Midbrain (tissue), 1 donor: ENCODE measurements around the gene CDK10.
"Not testable (repeated sequence)": the region's sequence is repeated elsewhere in the genome, so short reads cannot be mapped to it uniquely, and the experiment has no call there.

Experiments used
- DNase-seq: peaks from one replicate; lab custom pipeline; 2025; lab: John Stamatoyannopoulos, UW

CDK10 gene

GRCh38 chr16:89695875-89696669, 9.6 kb downstream of the CDK10 start:
- DNase-seq: no peak

GRCh38 chr16:89696670-89697128, 10.2 kb downstream of the CDK10 start:
- no peak for DNase-seq

DNA sequence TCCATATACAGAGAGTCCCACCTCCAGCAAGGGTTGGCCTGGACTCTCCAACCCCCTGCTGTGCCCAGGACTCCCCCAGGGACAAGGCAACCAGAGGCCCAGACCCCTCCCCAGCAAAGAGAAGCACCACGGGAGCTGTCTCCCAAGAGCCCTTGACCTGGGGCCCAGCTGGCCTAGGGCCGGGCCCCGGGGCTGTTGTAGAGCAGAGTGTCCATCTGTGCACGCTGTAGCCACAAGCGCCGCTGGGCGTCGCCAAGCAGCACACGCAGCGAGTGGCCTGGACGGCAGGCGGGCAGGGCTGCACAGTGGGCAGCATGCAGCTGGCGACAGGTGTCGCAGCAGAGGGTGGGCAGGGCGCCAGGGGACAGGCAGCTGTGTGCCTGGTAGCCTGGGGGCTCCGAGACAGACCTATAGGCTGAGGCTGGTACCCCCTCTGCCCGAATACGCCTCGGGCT, 10.7 kb downstream of the CDK10 start:
- DNase-seq: no peak

- DNase-seq: no peak
Observed at GRCh38 chr16:89697616-89698331, 11.3 kb downstream of the CDK10 start.

GRCh38 chr16:89698717-89699116, 12.2 kb downstream of the CDK10 start:
- DNase-seq: not testable (repeated sequence)

DNA sequence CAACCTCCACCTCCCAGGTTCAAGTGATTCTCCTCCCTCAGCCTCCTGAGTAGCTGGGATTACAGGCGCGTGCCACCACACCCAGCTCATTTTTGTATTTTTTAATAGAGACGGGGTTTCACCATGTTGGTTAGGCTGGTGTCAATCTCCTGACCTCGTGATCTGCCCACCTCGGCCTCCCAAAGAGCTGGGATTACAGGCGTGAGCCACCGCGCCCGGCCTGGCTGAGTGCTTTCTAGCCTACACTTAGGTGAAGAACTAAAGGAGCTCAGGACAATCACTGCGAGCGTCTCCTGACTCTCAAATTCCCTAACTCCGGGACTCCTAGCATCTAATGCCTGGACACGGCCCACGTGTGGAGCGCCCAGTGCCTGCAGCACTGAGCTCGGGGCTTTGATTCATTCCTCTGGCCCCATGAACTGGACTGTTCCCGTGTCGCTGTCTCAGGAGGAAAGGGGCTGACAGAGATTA, 13.2 kb downstream of the CDK10 start:
- not testable (repeated sequence) for DNase-seq

DNA sequence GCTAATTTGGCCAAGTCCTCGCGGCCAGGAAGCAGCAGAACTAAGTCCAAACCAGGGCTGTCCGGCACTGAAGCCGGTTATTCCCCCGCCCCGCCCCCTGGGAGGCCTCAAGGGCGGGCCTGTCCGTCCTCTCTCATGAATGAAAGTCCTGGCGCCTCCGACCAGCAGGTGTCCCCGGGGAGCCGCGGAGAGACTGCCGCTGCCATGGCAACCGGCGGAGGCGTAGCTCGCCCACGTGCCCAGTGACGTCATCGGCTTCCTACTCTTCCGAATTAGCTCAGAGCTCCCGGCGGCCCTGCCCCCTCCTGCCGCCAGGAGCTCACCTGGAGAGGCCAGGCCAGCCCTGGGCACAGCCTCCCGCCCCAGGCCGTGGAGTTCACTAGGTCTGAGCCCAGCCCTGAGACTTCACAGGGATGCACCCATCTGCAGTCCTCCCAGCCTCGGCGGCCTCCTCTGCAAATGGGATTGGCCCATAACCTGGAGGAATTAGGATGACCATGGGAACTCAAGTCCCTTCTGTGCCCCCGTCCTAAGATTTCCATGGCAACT, 13.7 kb downstream of the CDK10 start:
- DNase-seq: peak; percentile 97

- no peak for DNase-seq
Observed at GRCh38 chr16:89700649-89701424, 14.3 kb downstream of the CDK10 start.

DNA sequence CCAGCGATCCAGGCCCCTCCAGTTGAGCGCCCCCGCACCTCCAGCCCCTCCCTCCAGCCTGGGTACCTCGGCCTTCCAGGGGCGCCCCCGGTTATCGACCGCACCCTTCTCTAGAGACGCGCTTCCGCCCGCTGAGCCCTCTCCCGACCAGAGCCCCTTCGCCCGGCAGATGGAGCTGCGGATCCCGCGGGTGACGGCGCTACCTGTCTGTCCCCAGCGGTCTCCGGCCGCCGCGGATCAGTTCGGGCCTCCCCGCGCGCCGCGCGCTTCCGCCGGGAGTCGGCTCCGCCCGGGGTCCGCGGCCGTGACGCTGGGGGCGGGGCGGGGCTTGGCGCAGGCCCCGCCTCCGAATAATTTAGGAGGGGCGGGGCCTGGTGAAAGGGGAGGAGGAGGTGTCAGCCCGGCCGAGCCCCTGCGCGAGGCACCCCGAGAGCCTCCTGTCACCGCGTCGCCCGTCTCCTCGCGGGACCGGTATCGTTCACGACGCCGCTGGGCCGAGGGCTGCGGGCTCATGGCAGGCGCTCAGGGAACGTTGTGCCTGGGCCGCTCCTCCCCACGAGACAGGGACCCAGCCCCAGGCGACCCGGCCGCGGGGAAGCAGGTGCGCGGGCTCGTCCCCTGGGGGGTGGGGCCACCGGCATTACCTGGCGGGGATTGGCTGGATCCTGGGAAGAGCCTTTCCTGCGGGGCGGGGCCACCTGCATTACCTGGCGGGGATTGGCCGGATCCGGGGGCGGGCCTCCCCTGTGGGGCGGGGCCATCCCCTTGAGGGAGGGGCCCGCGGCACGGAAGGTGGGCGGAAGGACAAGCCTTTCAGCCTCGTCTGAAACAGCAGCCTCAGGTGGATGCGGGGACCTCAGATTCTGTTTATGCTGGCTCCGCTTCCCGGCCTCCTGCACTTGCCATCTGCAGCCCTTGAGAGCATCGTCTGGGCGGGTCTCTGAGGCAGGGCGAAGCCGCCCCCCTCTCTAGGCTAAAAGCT, 15.2 kb downstream of the CDK10 start, which contains the start of gene SPATA2L:
Gene SPATA2L (minus strand): TSS at position 281 of the 982 bp plus-strand sequence. CDS start 473 bp downstream, outside the sequence.
- peak; percentile 79 for DNase-seq

DNA sequence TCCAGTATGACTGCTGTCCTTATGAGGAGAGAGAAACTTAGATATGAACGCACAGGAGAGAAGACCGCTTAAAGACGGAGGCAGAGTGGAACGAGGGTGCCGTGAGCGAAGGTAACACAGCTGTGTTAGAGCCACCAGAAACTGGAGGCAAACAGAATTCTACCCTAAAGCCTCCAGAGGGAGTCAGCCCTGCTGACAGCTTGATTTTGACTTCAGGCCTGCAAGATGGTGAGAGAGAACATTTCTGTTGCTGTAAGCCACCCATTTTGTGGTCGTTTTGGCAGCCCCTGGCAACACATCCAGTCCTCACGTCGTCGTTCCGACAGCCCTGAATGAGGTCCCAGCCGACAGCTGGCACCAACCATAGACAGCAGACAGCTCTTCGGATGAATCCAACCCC, 17.8 kb downstream of the CDK10 start:
- no peak for DNase-seq

GRCh38 chr16:89705006-89705405, 18.5 kb downstream of the CDK10 start:
- DNase-seq: no peak

DNA sequence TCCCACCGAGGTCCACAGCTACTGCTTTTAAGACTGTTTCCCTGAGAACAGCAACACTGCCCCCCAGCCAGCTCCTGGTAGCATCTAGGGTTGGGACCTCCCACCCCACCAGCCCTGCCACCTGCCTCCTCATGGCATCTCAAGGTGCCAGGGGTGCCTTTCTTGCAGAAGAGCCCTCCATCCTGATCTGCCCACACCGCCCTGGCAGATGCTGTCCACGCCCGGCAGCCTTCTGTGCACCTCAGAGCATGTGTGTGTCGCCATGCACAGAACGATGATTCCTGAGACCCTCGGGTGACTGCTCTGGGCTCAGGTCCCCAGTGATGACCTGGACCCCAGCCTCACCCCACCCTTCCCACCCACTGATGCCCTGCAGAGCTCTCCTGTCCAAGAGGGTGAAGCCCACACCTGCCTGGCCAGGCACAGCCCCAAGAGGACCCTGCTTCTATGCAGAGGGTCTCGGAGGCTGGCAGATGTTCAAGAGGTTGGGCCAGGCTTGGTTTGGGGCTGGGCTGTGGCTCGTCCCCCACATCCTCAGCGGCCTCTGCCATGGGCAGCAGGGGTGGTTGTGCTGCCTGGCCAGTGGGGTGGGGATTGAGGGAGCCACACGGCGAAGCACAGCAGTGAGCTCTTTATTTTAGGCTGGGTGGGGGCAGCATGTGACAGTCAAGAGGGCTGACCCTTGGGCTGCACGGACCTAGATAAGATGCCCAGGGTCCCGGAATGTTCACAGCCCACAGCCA, 20.2 kb downstream of the CDK10 start:
- DNase-seq: no peak

DNA sequence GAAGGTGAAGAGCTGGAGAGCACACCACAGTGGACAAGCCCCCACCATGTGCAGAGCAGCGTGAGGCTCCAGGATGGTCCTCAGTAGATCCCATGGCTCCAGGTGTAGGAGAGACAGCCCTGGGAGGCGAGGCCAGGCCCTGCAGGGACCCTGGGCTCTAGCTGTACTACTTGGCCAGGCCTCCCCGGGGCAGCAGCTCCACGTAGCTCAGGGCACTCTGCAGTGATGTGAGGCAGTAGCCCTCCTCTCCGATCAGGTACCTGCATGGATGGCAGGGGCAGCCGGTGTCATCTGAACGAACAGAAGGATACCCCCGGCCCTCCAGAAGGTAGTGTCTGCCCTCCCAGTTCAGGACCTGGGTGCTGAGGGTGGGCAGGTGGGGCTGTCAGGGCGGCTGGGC, 21.2 kb downstream of the CDK10 start:
- DNase-seq: no peak

GRCh38 chr16:89708481-89708931, 22.0 kb downstream of the CDK10 start:
- no peak for DNase-seq

- DNase-seq: no peak
Observed at GRCh38 chr16:89709166-89709565, 22.7 kb downstream of the CDK10 start.

DNA sequence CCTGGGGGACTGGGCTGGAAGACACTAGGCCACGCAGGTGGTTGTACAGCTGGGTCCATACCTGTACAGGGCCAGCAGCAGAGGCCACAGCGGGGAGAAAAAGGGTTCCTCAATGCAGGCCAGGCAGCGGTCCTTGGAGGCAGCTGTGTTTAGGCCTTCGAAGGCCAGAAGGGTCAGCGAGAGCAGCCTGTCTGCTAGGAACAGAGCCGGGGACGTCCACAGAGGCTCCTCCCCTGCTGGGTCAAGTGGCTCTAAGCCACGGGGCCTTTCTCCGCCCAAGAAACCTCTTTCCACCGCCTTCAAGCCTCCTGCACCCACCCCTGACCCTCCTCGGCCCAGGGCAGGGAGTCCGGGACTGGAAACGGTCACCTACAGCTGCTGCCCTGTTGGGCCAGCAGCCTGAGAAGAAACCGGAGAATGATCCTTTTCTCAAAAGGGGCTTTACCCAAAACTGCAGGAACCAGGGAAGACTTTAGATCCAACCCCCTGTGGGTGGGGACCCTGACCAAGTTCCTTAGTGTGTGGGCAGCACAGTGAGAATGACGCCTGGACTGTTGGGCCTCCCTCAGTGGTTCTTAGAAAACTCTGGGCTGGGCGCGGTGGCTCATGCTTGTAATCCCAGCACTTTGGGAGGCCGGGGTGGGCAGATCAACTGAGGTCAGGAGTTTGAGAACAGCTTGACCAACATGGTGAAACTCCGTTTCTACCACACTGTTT, 23.4 kb downstream of the CDK10 start:
- DNase-seq: no peak

DNA sequence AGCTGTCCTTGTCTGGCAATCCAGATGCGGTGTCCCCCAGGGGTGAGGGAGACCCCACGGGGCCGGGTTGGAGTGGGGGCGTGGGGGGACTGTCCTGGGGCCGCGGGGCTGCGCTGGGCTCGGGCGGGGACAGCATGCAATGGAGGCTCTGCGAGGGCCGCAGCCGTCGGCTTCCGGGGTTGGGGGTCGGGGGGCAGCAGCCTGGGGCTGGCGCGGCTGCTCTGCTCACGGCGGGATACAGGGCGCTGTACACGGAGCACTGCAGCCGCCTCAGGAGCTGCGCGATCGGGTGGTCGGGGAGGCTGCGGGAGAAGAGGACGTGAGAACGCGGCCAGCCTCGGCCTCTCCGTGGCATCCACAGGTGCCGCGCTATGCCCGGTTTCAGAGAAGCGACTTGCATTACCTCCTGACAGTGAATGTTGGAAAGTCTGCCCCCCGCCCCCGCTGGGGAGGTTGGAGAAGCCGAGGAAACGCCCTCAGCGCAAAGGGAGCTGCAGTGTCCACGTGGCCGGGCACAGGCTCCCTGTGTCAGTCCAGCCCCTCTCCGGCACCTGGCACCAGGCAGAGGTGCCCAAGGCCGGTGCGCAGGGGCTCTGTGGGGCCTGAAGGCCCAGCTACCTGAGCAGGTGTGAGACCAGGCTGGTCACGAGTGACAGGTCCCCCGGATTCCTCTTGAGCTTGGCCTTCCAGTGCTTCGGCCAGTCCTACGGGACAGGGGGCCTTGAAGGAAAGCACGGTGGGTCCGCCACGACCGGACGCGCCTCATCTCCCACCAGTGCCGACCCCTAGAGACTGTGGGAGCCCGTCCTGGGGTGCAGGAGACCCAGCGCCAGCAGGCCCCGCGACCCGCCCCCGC, 24.4 kb downstream of the CDK10 start:
- no peak for DNase-seq

GRCh38 chr16:89711601-89712273, 25.2 kb downstream of the CDK10 start:
- DNase-seq: no peak
